Neural cell (in vitro differentiated cells): ENCODE measurements around the gene SUCO. TPM values are rescaled to one million over a fixed set of nuclear protein-coding genes. Genes with fewer than 3 reads are reported as not detected.

Source experiments
- H2AFZ ChIP-seq: fragments of 200-600, 300-800 bp; sonication (generic), shearing (Covaris generic); 2 replicates; pipeline ENCODE4 v1.6.0; 2014; ENCODE audit warnings: low read depth, mild to moderate bottlenecking, antibody characterized with exemption, low read length, moderate library complexity
- H3F3A ChIP-seq: fragments of 200-600 bp; shearing (Covaris generic); 2 replicates; pipeline ENCODE4 v1.6.1; 2016; ENCODE audit warnings: mild to moderate bottlenecking, moderate library complexity, mixed read lengths, antibody characterized with exemption, low read length; ENCODE audit not compliant: insufficient read depth, poor library complexity, severe bottlenecking
- H3K27ac ChIP-seq: fragments of 200-600, 300-800 bp; sonication (generic), shearing (Covaris generic); 2 replicates; pipeline ENCODE4 v1.5.1; 2014; ENCODE audit warnings: mild to moderate bottlenecking, low read length, moderate library complexity
- H3K27me3 ChIP-seq: fragments of 300-800, 200-600 bp; sonication (generic), shearing (Covaris generic); 2 replicates; pipeline ENCODE4 v1.6.0; 2014; ENCODE audit warnings: mild to moderate bottlenecking, low read depth, low read length, moderate library complexity; ENCODE audit not compliant: insufficient read depth
- H3K36me3 ChIP-seq: fragments of 300-800, 200-600 bp; sonication (generic), shearing (Covaris generic); 2 replicates; pipeline ENCODE4 v1.5.1; 2014; ENCODE audit warnings: mild to moderate bottlenecking, antibody characterized with exemption, low read length, moderate library complexity; ENCODE audit not compliant: insufficient read depth
- H3K4me2 ChIP-seq: fragments of 300-800, 200-600 bp; sonication (generic), shearing (Covaris generic); 2 replicates; pipeline ENCODE4 v1.6.0; 2014; ENCODE audit warnings: mild to moderate bottlenecking, low read length
- H3K4me3 ChIP-seq: fragments of 300-800, 200-600 bp; sonication (generic), shearing (Covaris generic); 2 replicates; pipeline ENCODE4 v1.5.1; 2014; ENCODE audit warnings: mild to moderate bottlenecking, low read length, moderate library complexity
- H3K79me2 ChIP-seq: fragments of 200-600 bp; shearing (Covaris generic); replicated peaks from 2 replicates; pipeline ENCODE4 v1.6.0; 2014; ENCODE audit warnings: mild to moderate bottlenecking, low read length, moderate library complexity; ENCODE audit not compliant: insufficient read depth
- H3K9ac ChIP-seq: fragments of 300-800, 200-600 bp; sonication (generic), shearing (Covaris generic); 2 replicates; pipeline ENCODE4 v1.6.1; 2016; ENCODE audit warnings: mild to moderate bottlenecking, low read length, mixed read lengths
- H3K9me2 ChIP-seq: fragments of 200-600 bp; shearing (Covaris generic); 2 replicates; pipeline ENCODE4 v1.6.1; 2016; ENCODE audit warnings: mild to moderate bottlenecking, low read length, mixed read lengths; ENCODE audit not compliant: insufficient read depth
- H3K9me3 ChIP-seq: fragments of 200-600, 300-800 bp; sonication (generic), shearing (Covaris generic); 2 replicates; pipeline ENCODE4 v1.6.1; 2016; ENCODE audit warnings: mild to moderate bottlenecking, mixed run types, low read length, moderate library complexity, mixed read lengths
- H4K20me1 ChIP-seq: fragments of 200-600 bp; shearing (Covaris generic); 2 replicates; pipeline ENCODE4 v1.6.1; 2016; ENCODE audit warnings: mild to moderate bottlenecking, mixed run types; ENCODE audit not compliant: insufficient read depth
- EP300 ChIP-seq: fragments of 450-650 bp; conservative IDR thresholded peaks from 2 replicates; pipeline ENCODE4 v1.6.1; 2014; ENCODE audit warnings: antibody characterized with exemption, mild to moderate bottlenecking, moderate library complexity; ENCODE audit not compliant: poor library complexity, severe bottlenecking
- EZH2 ChIP-seq: fragments of 200-600, 300-800 bp; shearing (Covaris generic), sonication (generic); IDR thresholded peaks from 2 replicates; pipeline ENCODE4 v1.6.1; 2014; ENCODE audit warnings: antibody characterized with exemption, low read length, borderline replicate concordance, mild to moderate bottlenecking; ENCODE audit not compliant: insufficient read depth, poor library complexity, severe bottlenecking
- MXI1 ChIP-seq: fragments of 450-650 bp; conservative IDR thresholded peaks from 2 replicates; pipeline ENCODE4 v1.6.1; 2014; ENCODE audit warnings: antibody characterized with exemption, mild to moderate bottlenecking; ENCODE audit not compliant: poor library complexity, severe bottlenecking
- POLR2AphosphoS5 ChIP-seq: IDR thresholded peaks from 2 replicates; pipeline ENCODE4 v1.6.1; 2012
- RAD21 ChIP-seq: fragments of 450-650 bp; conservative IDR thresholded peaks from 2 replicates; pipeline ENCODE4 v1.6.1; 2014; ENCODE audit warnings: antibody characterized with exemption, mild to moderate bottlenecking, moderate library complexity
- SMC3 ChIP-seq: fragments of 450-650 bp; conservative IDR thresholded peaks from 2 replicates; pipeline ENCODE4 v1.6.1; 2014; ENCODE audit warnings: antibody characterized with exemption, mild to moderate bottlenecking, moderate library complexity; ENCODE audit not compliant: poor library complexity
- TAF1 ChIP-seq: IDR thresholded peaks from 2 replicates; pipeline ENCODE4 v1.6.1; 2012; ENCODE audit warnings: low read depth
- polyA plus RNA-seq: library from polyadenylated mRNA; depleted of rRNA; stranded (reverse); fragments of >200 nt; gene quantifications from 2 replicates; pipeline ENCODE4 v1.2.3, GENCODE V29; 2014
- TF ChIP-seq, protein P1 (sequence below): fragments of 450-650 bp; IDR thresholded peaks from 2 replicates; pipeline ENCODE4 v1.5.1; 2014; ENCODE audit warnings: antibody characterized with exemption, mild to moderate bottlenecking, moderate library complexity; ENCODE audit not compliant: poor library complexity, severe bottlenecking
- TF ChIP-seq, protein P2 (sequence below): IDR thresholded peaks from 2 replicates; pipeline ENCODE4 v1.6.1; 2012; ENCODE audit warnings: borderline replicate concordance

SUCO gene
- polyA plus RNA-seq, 1 donor from 2014 or later: 43.4 TPM

DNA sequence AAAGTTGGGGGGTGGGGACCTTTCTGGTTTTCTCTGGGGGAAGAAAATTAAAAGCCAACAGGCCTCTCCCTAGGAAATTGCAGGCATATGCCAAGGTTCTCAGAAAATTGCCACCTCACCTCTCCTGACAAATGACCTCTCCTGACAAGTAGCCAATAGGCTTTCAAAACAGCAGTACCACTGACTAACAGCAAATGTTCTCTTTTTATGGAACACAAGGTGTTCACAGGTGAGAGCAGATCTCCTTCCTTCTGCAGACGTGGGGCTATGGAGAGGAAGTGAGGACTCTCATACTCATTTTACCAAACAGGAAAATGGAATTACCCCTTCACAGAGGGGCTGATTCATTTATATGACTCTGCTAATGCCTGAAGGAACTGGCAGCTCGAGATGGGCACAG lies 32.7 kb upstream of the SUCO start:
- Histone ChIP-seq H4K20me1 (no peaks in the 10 kb centered on the region), H3K4me3 (no peak overlapping the region), H3K9me3 (no peaks in the 10 kb centered on the region), H3F3A (no peaks in the 10 kb centered on the region), H3K4me2 (no peak overlapping the region), H3K9ac (no peak overlapping the region), H3K36me3 (no peaks in the 10 kb centered on the region), H3K9me2 (no peaks in the 10 kb centered on the region), H2AFZ (no peak overlapping the region), H3K27ac (no peak overlapping the region), H3K27me3 (no peaks in the 10 kb centered on the region), H3K79me2 (no peaks in the 10 kb centered on the region)
- TF ChIP-seq, protein P1, sequence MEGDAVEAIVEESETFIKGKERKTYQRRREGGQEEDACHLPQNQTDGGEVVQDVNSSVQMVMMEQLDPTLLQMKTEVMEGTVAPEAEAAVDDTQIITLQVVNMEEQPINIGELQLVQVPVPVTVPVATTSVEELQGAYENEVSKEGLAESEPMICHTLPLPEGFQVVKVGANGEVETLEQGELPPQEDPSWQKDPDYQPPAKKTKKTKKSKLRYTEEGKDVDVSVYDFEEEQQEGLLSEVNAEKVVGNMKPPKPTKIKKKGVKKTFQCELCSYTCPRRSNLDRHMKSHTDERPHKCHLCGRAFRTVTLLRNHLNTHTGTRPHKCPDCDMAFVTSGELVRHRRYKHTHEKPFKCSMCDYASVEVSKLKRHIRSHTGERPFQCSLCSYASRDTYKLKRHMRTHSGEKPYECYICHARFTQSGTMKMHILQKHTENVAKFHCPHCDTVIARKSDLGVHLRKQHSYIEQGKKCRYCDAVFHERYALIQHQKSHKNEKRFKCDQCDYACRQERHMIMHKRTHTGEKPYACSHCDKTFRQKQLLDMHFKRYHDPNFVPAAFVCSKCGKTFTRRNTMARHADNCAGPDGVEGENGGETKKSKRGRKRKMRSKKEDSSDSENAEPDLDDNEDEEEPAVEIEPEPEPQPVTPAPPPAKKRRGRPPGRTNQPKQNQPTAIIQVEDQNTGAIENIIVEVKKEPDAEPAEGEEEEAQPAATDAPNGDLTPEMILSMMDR: no peak
- TF ChIP-seq RAD21 (no peak), EP300 (no peak), SMC3 (no peak), TAF1 (no peak), EZH2 (no peak), POLR2AphosphoS5 (no peak), MXI1 (no peak)
- TF ChIP-seq, protein P2, sequence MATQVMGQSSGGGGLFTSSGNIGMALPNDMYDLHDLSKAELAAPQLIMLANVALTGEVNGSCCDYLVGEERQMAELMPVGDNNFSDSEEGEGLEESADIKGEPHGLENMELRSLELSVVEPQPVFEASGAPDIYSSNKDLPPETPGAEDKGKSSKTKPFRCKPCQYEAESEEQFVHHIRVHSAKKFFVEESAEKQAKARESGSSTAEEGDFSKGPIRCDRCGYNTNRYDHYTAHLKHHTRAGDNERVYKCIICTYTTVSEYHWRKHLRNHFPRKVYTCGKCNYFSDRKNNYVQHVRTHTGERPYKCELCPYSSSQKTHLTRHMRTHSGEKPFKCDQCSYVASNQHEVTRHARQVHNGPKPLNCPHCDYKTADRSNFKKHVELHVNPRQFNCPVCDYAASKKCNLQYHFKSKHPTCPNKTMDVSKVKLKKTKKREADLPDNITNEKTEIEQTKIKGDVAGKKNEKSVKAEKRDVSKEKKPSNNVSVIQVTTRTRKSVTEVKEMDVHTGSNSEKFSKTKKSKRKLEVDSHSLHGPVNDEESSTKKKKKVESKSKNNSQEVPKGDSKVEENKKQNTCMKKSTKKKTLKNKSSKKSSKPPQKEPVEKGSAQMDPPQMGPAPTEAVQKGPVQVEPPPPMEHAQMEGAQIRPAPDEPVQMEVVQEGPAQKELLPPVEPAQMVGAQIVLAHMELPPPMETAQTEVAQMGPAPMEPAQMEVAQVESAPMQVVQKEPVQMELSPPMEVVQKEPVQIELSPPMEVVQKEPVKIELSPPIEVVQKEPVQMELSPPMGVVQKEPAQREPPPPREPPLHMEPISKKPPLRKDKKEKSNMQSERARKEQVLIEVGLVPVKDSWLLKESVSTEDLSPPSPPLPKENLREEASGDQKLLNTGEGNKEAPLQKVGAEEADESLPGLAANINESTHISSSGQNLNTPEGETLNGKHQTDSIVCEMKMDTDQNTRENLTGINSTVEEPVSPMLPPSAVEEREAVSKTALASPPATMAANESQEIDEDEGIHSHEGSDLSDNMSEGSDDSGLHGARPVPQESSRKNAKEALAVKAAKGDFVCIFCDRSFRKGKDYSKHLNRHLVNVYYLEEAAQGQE: no peak

DNA sequence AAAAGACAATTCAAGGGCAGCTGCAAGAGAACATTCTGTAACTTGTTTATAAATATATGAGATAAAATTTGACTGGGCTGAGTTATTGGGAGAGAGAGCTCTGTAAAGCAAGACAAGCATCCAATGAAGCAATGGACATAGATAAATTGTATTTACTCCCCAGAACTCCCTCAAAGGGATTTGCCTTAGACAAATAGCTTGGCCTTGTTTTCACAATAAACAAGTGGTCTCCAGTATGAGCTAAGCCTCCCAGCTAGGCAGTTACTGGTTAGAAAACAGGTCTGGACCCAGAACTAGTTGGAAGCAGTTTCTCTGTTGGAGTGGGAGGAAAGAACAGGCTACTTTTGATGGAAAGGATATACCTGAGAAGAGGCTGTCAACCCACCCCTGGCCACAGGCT lies 25.2 kb upstream of the SUCO start:
- TF ChIP-seq EZH2: no peak
- no peak for TF ChIP-seq POLR2AphosphoS5
- no peaks in the 10 kb centered on the region for H3K36me3 ChIP-seq
- H3K9me3 ChIP-seq: no peaks in the 10 kb centered on the region

DNA sequence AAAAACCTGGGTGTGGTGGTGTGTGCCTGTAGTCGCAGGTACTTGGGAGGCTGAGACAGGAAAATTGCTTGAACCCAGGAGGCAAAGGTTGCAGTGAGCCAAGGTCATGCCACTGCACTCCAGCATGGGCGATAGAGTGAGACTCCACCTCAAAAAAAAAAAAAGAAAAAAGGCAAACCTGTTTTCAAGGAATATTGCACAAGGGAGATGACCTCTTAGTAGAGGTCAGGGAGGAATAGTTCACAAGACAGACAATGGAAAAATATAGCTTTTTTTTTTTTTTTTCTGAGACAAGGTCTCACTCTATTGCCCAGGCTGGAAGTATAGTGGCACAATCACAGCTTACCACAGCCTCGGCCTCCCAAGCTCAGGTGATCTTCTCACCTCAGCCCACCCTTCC lies 22.5 kb upstream of the SUCO start:
- Histone ChIP-seq H3K9me3 (no peaks in the 10 kb centered on the region), H3K79me2 (no peaks in the 10 kb centered on the region)
- TF ChIP-seq SMC3 (no peak), RAD21 (no peak), EZH2 (no peak), EP300 (no peak)
- TF ChIP-seq, protein P1: no peak

More for the DNA sequence above, 25.2 kb upstream of the SUCO start:
- Histone ChIP-seq H3K4me3 (no peak overlapping the region), H3F3A (no peaks in the 10 kb centered on the region), H3K27ac (no peak overlapping the region), H3K4me2 (no peak overlapping the region), H3K9ac (no peak overlapping the region), H2AFZ (no peak overlapping the region), H4K20me1 (no peaks in the 10 kb centered on the region), H3K9me2 (no peaks in the 10 kb centered on the region), H3K27me3 (no peaks in the 10 kb centered on the region), H3K79me2 (no peaks in the 10 kb centered on the region)

More for the DNA sequence above, 22.5 kb upstream of the SUCO start:
- no peaks in the 10 kb centered on the region for H3F3A ChIP-seq
- no peak overlapping the region for H3K9ac ChIP-seq
- no peak overlapping the region for H3K27ac ChIP-seq
- H3K9me2 ChIP-seq: no peaks in the 10 kb centered on the region
- no peaks in the 10 kb centered on the region for H4K20me1 ChIP-seq
- no peak overlapping the region for H3K4me2 ChIP-seq
- H2AFZ ChIP-seq: no peak overlapping the region
- no peaks in the 10 kb centered on the region for H3K27me3 ChIP-seq
- H3K4me3 ChIP-seq: no peak overlapping the region
- H3K36me3 ChIP-seq: no peaks in the 10 kb centered on the region
